ENCODE measurements around the gene MFSD12.

Gene MFSD12

DNA sequence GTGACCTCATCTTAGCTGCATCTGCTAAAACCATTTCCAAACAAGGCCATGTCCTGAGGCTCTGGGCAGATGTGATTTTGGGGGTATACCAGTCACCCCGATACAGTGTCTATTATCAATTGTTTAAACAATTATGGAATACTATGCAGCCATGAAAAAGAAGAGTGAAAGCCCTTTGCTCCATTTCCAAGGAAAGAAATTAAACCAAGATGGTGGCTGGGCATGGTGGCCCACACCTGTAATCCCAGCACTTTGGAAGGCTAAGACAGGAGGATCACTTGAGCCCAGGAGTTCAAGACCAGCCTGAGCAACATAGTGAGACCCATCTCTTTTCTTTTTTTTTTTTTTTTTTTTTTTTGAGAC lies 17.6 kb downstream of the MFSD12 start:
- no peak for DNase-seq (ENCODE audit: low read depth)
- H3K4me3 ChIP-seq (ENCODE audit: low read length), result no peak overlapping the region
- TF ChIP-seq, protein P1, sequence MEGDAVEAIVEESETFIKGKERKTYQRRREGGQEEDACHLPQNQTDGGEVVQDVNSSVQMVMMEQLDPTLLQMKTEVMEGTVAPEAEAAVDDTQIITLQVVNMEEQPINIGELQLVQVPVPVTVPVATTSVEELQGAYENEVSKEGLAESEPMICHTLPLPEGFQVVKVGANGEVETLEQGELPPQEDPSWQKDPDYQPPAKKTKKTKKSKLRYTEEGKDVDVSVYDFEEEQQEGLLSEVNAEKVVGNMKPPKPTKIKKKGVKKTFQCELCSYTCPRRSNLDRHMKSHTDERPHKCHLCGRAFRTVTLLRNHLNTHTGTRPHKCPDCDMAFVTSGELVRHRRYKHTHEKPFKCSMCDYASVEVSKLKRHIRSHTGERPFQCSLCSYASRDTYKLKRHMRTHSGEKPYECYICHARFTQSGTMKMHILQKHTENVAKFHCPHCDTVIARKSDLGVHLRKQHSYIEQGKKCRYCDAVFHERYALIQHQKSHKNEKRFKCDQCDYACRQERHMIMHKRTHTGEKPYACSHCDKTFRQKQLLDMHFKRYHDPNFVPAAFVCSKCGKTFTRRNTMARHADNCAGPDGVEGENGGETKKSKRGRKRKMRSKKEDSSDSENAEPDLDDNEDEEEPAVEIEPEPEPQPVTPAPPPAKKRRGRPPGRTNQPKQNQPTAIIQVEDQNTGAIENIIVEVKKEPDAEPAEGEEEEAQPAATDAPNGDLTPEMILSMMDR (conservative IDR thresholded peaks at IDR 0.05; ENCODE audit: low read depth, low read length), result no peak

DNA sequence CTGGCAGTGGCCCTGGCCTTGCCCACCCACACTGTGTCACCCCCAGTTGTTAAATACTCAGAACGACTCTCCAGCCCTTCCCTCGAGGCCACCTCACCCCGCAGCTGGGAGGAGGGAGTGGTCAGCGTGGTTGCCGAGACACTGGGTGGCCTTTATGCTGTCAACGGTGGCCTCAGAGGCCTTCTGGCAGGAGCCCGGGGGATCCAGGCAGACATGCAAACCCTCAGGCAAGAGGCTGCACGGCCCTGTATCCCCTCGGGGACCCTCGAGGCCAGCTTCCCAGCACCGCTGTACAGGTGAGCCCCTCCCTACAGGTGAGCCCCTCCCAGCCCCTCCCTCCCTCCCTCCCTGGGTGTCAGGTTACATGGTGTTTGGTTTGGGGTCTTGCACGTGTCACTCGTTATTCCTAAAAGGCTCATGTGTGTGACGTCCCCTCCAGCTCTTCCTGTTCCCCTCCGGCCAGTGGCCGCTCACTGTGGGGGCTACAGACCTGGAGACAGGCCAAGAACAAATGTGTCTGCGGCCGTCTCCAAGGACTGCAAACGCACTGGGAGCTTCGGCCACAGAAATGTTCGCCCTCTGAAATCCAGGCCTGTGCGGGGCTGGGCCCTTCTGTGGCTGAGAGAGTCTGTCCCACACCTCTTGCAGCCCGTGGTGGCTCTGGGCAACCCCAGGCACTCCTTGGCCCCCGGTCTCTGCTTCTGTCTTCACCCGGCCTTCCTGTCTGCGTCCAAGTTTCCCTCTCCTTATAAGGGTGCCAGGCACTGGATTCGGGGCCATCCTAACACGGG lies 18.2 kb downstream of the MFSD12 start, which contains the start of gene TEKTIP1:
TSS of gene TEKTIP1 (plus strand) at position 210 of the 791 bp plus-strand sequence. CDS start at position 214, 4 bp downstream.
- DNase-seq (ENCODE audit: low read depth), result no peak
- TF ChIP-seq, protein P1 (conservative IDR thresholded peaks at IDR 0.05; ENCODE audit: low read depth, low read length), result no peak
- H3K4me3 ChIP-seq (ENCODE audit: low read length), result no peak within 1 kb of the TSS

DNA sequence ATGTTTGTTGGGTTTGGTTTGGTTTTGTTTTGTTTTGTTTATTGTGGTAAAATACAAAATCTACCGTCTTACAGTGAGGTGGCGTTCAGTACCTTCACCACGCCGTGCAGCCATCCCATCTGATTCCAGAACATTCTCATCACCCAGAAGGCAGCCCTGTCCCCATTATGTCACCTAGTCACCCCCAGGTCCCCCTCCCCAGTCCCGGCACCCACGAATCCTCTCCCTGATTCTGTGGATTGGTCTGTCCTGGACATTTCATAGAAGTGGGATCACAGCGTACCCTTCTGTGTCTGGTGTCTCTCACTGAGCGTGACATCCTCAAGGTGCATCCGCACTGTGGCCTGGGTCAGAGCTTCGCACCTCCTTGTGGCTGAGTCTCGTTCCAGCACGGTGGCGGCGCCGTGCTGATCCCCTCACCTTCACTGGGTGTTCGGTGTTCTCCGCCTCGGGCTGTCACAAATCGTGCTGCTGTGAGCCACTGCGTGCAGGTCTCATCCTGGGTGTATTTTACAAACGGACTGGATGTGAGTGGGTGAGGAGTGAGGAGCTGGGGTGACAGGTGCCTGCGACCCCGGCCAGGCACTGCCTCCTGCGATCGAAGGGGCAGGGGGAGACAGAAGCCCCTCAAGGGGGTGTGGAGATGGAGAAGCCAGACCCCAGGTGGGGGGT lies 19.0 kb downstream of the MFSD12 start:
- no peak for DNase-seq (ENCODE audit: low read depth)
- no peak overlapping the region for H3K4me3 ChIP-seq (ENCODE audit: low read length)
- TF ChIP-seq, protein P1 (conservative IDR thresholded peaks at IDR 0.05; ENCODE audit: low read depth, low read length), result no peak

DNA sequence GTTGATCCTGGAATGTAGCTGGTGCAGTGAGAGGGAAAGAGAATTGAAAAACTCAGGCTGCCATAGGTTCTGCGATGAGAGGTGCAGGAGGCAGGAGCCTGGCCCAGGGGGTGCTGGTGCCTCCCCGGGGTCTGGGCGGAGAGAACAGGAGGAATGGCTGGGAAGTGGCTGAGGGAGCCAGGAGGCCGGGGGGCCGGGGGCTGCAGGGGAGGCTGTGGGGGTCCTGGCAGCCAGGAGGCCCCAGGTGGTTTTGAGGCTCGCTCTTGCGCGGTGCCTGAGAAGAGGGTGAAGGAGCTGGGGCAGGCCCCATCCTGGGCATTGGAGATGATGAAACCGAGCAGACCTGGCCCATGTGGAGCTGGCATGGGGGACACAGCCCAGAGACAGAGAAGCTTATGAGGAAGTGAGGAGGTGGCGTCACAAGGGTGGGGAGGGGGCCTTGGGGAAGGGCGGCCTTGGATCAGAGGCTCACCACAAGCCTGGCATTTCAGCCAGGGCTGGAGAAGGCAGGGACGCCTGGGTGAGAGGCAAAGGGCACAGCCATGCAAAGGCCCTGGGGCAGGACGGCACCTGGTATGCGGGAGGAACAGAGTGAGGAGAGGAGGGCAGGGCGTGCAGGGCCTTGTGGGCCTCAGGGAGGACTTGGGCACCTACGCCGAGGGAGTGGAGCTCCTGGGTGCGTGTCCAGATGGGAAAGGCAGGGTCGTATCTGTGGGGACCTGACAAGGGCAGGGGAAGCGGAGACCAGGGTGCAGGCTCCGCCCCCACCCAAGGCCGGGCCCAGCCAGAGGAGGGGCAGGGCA lies 19.7 kb downstream of the MFSD12 start:
- TF ChIP-seq, protein P1 (conservative IDR thresholded peaks at IDR 0.05; ENCODE audit: low read depth, low read length), result no peak
- no peak overlapping the region for H3K4me3 ChIP-seq (ENCODE audit: low read length)
- DNase-seq (ENCODE audit: low read depth), result no peak

DNA sequence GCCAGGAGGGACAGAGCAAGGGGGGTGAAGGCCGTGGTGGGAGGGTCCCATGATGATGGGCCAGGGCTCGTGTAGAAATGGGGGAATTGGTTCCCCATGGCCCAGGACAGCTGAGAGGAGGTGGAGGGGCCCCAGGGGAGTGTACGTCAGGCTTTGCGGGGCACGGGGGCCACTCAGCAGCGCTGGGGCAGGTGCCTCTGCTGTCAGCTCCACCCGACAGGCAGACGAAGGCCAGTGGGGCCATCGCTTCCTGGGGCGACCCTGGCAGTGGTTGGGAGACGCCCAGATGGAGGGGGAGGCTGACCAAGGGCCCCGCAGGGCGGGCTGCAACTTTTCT lies 20.3 kb downstream of the MFSD12 start:
- DNase-seq (ENCODE audit: low read depth), result no peak
- TF ChIP-seq, protein P1 (conservative IDR thresholded peaks at IDR 0.05; ENCODE audit: low read depth, low read length), result no peak
- no peak overlapping the region for H3K4me3 ChIP-seq (ENCODE audit: low read length)

DNA sequence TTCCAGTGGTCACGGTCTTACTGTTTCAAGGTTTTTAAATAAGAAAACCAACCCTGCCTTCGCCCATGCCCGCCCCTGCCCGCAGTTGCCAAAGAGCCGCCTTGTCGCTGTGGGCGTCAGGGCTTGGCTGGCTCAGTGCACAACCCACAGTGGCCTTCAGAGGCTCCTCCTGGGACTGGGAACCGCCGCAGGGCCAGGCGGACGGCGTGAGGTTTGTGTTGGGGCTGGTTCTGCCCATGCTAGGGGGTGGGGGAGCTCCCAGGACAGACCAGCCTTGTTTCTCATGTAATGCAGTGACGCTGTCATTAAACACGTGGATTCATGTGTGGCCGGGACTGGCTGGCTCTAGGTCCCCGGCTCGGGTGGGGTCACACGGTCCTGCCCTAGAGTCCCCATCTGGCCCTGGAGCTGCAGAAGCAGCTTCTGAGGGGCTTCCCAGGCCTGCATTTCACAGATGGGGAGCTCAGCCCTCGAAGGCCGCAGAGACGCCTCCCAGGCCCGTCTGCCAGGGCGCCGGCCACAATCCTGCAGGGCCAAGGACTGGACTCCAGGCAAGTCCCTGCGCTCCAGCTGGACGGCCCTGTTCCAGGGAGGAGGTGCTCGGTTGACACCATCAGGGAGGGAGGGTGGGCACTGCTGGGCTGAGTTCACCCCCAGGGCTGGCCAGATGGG lies 20.8 kb downstream of the MFSD12 start:
- no peak for DNase-seq (ENCODE audit: low read depth)
- TF ChIP-seq, protein P1 (conservative IDR thresholded peaks at IDR 0.05; ENCODE audit: low read depth, low read length), result no peak
- no peak overlapping the region for H3K4me3 ChIP-seq (ENCODE audit: low read length)

All from retinal pigment epithelial cell (primary cell).